CD14-positive monocyte (primary cell): ENCODE results near the gene PPP4R1. TPM values are rescaled to one million over a fixed set of nuclear protein-coding genes. Genes with fewer than 3 reads are reported as not detected.

Experiments
- DNase-seq, 3 donors: peaks; one replicate each; pipeline ENCODE4 v3.0.0-alpha.2; 2011 to 2022
- H2AFZ ChIP-seq: 2 replicates; pipeline ENCODE4 v1.6.0; 2012; ENCODE audit warnings: mild to moderate bottlenecking, low read depth, low read length, inconsistent platforms; ENCODE audit not compliant: insufficient read depth, poor library complexity, severe bottlenecking
- H3K27ac ChIP-seq, 2 donors: 1 replicate in 1 of 2; 2 replicates in 1 of 2; pipeline ENCODE4 v1.5.1; 2012 to 2013; ENCODE audit warnings: low read length in 2 of 2, control low read depth in 1 of 2, inconsistent platforms in 1 of 2, low read depth in 1 of 2, mild to moderate bottlenecking in 1 of 2
- H3K27me3 ChIP-seq, 2 donors: one replicate each; pipeline versions ENCODE4 v1.6.0 to v1.6.1; 2011 to 2013; ENCODE audit warnings: low read length in 2 of 2; ENCODE audit not compliant: control insufficient read depth in 2 of 2, insufficient read depth in 2 of 2
- H3K36me3 ChIP-seq, 2 donors: replicated peaks in 1 of 2; 1 replicate in 1 of 2; 2 replicates in 1 of 2; pipeline versions ENCODE4 v1.5.1 to v1.6.1; 2012 to 2013; ENCODE audit warnings: low read length in 2 of 2, control low read depth in 1 of 2, inconsistent platforms in 1 of 2, mild to moderate bottlenecking in 1 of 2; ENCODE audit not compliant: insufficient read depth in 2 of 2, control insufficient read depth in 1 of 2
- H3K4me1 ChIP-seq, 2 donors: 1 replicate in 1 of 2; 2 replicates in 1 of 2; pipeline versions ENCODE4 v1.5.1 to v1.6.1; 2012 to 2013; ENCODE audit warnings: low read length in 2 of 2, control low read depth in 1 of 2, inconsistent platforms in 1 of 2, mild to moderate bottlenecking in 1 of 2, moderate library complexity in 1 of 2; ENCODE audit not compliant: insufficient read depth in 2 of 2, control insufficient read depth in 1 of 2
- H3K4me2 ChIP-seq: replicated peaks from 2 replicates; pipeline ENCODE3; 2012; ENCODE audit warnings: low read length, moderate library complexity, mild to moderate bottlenecking; ENCODE audit not compliant: poor library complexity, severe bottlenecking; ENCODE audit errors: extremely low read depth
- H3K4me3 ChIP-seq, 3 experiments: fragments of 200-600 bp in 1 of 3; sonication (generic) in 1 of 3; replicated peaks in 1 of 3; 1 replicate in 2 of 3; 2 replicates in 1 of 3; pipeline ENCODE4 v1.5.1; 2011 to 2013; ENCODE audit warnings: low read length in 3 of 3, mild to moderate bottlenecking in 3 of 3, control low read depth in 2 of 3, low read depth in 2 of 3, inconsistent platforms in 1 of 3, moderate library complexity in 1 of 3
- H3K79me2 ChIP-seq: 2 replicates; pipeline ENCODE4 v1.6.0; 2012; ENCODE audit warnings: mild to moderate bottlenecking, control low read depth, inconsistent platforms, low read length, moderate library complexity; ENCODE audit not compliant: insufficient read depth
- H3K9ac ChIP-seq: 2 replicates; pipeline ENCODE4 v1.6.0; 2017; ENCODE audit warnings: low read length, mild to moderate bottlenecking; ENCODE audit not compliant: insufficient read depth, poor library complexity, severe bottlenecking
- H3K9me3 ChIP-seq, 2 donors: replicated peaks in 1 of 2; 1 replicate in 1 of 2; 2 replicates in 1 of 2; pipeline versions ENCODE4 v1.5.1 to v1.6.1; 2012 to 2013; ENCODE audit warnings: low read length in 2 of 2, control low read depth in 1 of 2; ENCODE audit not compliant: control insufficient read depth in 1 of 2, insufficient read depth in 1 of 2
- H4K20me1 ChIP-seq: 2 replicates; pipeline ENCODE4 v1.6.0; 2012; ENCODE audit warnings: mild to moderate bottlenecking, low read length, control low read depth, moderate library complexity; ENCODE audit not compliant: insufficient read depth
- H3K27ac Mint-ChIP-seq, 7 donors: one replicate each; pipeline ENCODE4 v1.8.0; 2020; ENCODE audit warnings: mild to moderate bottlenecking in 7 of 7, mixed read lengths in 7 of 7, moderate library complexity in 6 of 7, inconsistent platforms in 2 of 7
- H3K27me3 Mint-ChIP-seq, 3 donors: one replicate each; pipeline ENCODE4 v1.8.0; 2021 to 2022; ENCODE audit warnings: low read depth in 3 of 3, mild to moderate bottlenecking in 3 of 3, mixed read lengths in 3 of 3, moderate library complexity in 3 of 3, inconsistent platforms in 1 of 3
- H3K36me3 Mint-ChIP-seq, 2 donors: one replicate each; pipeline ENCODE4 v1.8.0; 2020; ENCODE audit warnings: mixed read lengths in 2 of 2, inconsistent platforms in 1 of 2, mild to moderate bottlenecking in 1 of 2
- H3K4me1 Mint-ChIP-seq: one replicate; pipeline ENCODE4 v1.8.0; 2020; ENCODE audit warnings: mild to moderate bottlenecking, mixed read lengths
- H3K4me3 Mint-ChIP-seq, 2 donors: one replicate each; pipeline ENCODE4 v1.8.0; 2020; ENCODE audit warnings: mild to moderate bottlenecking in 2 of 2, mixed read lengths in 2 of 2, moderate library complexity in 1 of 2
- H3K9me3 Mint-ChIP-seq, 7 donors: one replicate each; pipeline ENCODE4 v1.8.0; 2020 to 2022; ENCODE audit warnings: mixed read lengths in 7 of 7, mild to moderate bottlenecking in 6 of 7, moderate library complexity in 6 of 7, inconsistent platforms in 2 of 7
- WGBS: methylation state at CpG from one replicate; pipeline ENCODE4 v1.1.5; 2013; ENCODE audit warnings: missing lambda C conversion rate; ENCODE audit not compliant: insufficient coverage; 5-methylcytosine and 5-hydroxymethylcytosine counted together
- intact Hi-C, 2 donors: fragments of 100-400 bp; cut with micrococcal nuclease; formaldehyde crosslinking; loops; one replicate each; pipeline versions ENCODE4 v1.15.0 to v1.15.1; 2023
- polyA plus RNA-seq, 3 donors: library from polyadenylated mRNA; depleted of rRNA in 1 of 3; unstranded in 2 of 3; stranded (reverse) in 1 of 3; fragments of 300-500 nt in 2 of 3; fragments of >200 nt in 1 of 3; fragmentation: Illumina TruSeq in 2 of 3; gene quantifications; 1 replicate in 2 of 3; 2 replicates in 1 of 3; pipeline ENCODE4 v1.2.3, GENCODE V29; 2012 to 2021
- TF ChIP-seq, protein P1 (sequence below): fragments of 200-600 bp; IDR thresholded peaks from one replicate; pipeline ENCODE4 v1.8.0; 2022; ENCODE audit warnings: antibody characterized with exemption, mild to moderate bottlenecking

Gene PPP4R1
- polyA plus RNA-seq, 3 donors, result 22.0 to 45.3 (median 24.6) TPM

DNA sequence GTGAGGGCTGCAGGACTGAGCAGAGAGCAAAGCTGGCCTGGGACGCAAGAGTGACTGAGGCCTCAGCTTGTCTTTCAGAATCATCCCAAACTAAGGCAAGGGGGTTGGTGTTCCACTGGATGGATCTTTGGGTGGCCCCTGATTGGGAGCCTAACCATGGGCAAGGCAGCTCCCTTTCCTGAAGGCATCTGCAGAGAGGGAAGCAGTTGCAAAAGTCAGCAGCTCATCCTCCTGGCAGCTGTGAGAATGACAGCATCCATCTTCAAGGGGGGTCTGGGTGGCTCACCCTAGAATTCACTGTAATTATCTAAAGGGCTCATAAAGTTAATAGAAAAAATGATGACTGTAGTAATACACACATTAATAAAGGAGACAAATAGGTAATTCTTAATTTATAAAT is 47.2 kb upstream of the PPP4R1 start:
- H2AFZ ChIP-seq, result no peak overlapping the region
- TF ChIP-seq, protein P1, sequence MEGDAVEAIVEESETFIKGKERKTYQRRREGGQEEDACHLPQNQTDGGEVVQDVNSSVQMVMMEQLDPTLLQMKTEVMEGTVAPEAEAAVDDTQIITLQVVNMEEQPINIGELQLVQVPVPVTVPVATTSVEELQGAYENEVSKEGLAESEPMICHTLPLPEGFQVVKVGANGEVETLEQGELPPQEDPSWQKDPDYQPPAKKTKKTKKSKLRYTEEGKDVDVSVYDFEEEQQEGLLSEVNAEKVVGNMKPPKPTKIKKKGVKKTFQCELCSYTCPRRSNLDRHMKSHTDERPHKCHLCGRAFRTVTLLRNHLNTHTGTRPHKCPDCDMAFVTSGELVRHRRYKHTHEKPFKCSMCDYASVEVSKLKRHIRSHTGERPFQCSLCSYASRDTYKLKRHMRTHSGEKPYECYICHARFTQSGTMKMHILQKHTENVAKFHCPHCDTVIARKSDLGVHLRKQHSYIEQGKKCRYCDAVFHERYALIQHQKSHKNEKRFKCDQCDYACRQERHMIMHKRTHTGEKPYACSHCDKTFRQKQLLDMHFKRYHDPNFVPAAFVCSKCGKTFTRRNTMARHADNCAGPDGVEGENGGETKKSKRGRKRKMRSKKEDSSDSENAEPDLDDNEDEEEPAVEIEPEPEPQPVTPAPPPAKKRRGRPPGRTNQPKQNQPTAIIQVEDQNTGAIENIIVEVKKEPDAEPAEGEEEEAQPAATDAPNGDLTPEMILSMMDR, result no peak
- intact Hi-C loops, result no loop called here
- DNase-seq, result no peak
- H3K4me3 Mint-ChIP-seq, result no peak overlapping the region
- H3K27ac Mint-ChIP-seq, result no peak overlapping the region
- no peaks in the 10 kb centered on the region for H3K36me3 Mint-ChIP-seq
- no peaks in the 10 kb centered on the region for H3K27me3 ChIP-seq
- H3K9me3 ChIP-seq, result no peaks in the 10 kb centered on the region
- WGBS, result 75% methylated on average over 1 of the region's 1 CpG
- H4K20me1 ChIP-seq, result no peaks in the 10 kb centered on the region
- no peak overlapping the region for H3K9ac ChIP-seq
- H3K36me3 ChIP-seq, result no peaks in the 10 kb centered on the region
- no peaks in the 10 kb centered on the region for H3K4me1 ChIP-seq
- no peak overlapping the region for H3K4me2 ChIP-seq
- H3K4me3 ChIP-seq, result no peak overlapping the region
- H3K27me3 Mint-ChIP-seq, result peaks cover 0 to 8% (median 3%) of the 10 kb centered on the region in 3 donors
- no peaks in the 10 kb centered on the region for H3K79me2 ChIP-seq
- H3K9me3 Mint-ChIP-seq, result no peaks in the 10 kb centered on the region
- no peaks in the 10 kb centered on the region for H3K4me1 Mint-ChIP-seq
- no peak overlapping the region for H3K27ac ChIP-seq

DNA sequence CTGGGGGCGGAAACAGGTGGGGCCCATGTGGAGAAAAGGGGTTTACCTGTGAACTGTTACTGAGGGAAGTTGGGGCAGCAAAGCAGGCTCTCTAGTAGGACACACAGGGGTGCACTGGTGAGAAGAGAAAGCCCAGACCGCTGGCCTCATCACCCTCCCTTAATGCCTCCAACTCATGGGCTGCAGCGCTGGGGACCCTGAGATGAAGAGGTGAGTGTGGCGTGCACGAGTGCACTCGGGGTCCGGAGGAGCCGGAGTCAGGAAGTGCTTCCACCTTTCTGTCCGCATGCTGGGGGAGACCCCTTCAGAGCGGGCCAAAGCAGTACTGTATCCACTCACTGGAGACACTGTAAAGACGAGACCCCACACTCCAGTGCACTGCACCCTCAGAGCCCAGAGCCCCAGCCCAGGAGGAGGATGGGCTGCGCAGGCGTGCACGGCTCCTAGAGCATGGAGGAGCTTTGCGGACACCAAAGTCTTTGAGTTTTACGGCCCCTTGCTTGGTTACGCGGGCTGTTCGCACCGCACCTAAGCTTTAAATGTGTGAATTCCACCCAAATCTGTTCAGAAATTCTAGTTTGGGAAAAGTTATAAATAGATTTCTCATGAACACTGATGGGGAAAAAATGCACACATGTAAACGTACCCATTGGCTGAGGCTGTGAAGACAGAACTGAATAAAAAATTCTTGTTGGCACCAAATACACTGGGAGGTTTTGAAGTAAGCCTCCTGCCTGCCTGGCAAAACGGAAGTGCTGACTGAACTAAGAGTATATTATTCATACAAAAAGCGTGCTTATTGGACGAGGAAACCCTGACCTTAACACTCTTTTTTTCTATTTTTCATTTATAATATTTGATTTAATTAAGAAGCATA is 45.4 kb upstream of the PPP4R1 start:
- no peak overlapping the region for H3K27ac Mint-ChIP-seq
- H3K4me1 ChIP-seq, result no peaks in the 10 kb centered on the region
- 99% methylated on average over 18 of the region's 24 CpGs for WGBS
- no peaks in the 10 kb centered on the region for H3K27me3 ChIP-seq
- no peaks in the 10 kb centered on the region for H3K36me3 Mint-ChIP-seq
- no peak for DNase-seq
- H3K36me3 ChIP-seq, result no peaks in the 10 kb centered on the region
- H3K79me2 ChIP-seq, result no peaks in the 10 kb centered on the region
- no peak overlapping the region for H3K4me3 ChIP-seq
- H4K20me1 ChIP-seq, result no peaks in the 10 kb centered on the region
- no peak overlapping the region for H2AFZ ChIP-seq
- H3K9me3 ChIP-seq, result no peaks in the 10 kb centered on the region
- no peak overlapping the region for H3K4me3 Mint-ChIP-seq
- H3K27me3 Mint-ChIP-seq, result peaks cover 0 to 4% (median 3%) of the 10 kb centered on the region in 3 donors
- no peak overlapping the region for H3K9ac ChIP-seq
- no peak overlapping the region for H3K27ac ChIP-seq
- no peaks in the 10 kb centered on the region for H3K9me3 Mint-ChIP-seq
- no peak overlapping the region for H3K4me2 ChIP-seq
- H3K4me1 Mint-ChIP-seq, result no peaks in the 10 kb centered on the region
- intact Hi-C loops, result no loop called here
- TF ChIP-seq, protein P1, result no peak
